ENCODE data around the gene USP40. TPM values are rescaled to one million over a fixed set of nuclear protein-coding genes. Genes with fewer than 3 reads are reported as not detected.

Gene USP40
- polyA plus RNA-seq, 2 of the 4 experiments (the other 2 are of a cell fraction), result 22.9 to 57.0 TPM

GRCh38 chr2:233556881-233557736, 9.5 kb downstream of the USP40 start (continued):
- TF ChIP-seq, protein P1, sequence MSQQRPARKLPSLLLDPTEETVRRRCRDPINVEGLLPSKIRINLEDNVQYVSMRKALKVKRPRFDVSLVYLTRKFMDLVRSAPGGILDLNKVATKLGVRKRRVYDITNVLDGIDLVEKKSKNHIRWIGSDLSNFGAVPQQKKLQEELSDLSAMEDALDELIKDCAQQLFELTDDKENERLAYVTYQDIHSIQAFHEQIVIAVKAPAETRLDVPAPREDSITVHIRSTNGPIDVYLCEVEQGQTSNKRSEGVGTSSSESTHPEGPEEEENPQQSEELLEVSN (IDR thresholded peaks at IDR 0.05; ENCODE audit: borderline replicate concordance, low read depth), result peak; percentile 16; the same call in 1 of the 2 replicates
- TF ChIP-seq JUN (IDR thresholded peaks at IDR 0.05), result peak in 1 of 2 experiments; percentile 76; a peak in 2 of 5 replicates
- no peak for TF ChIP-seq ZC3H11A (IDR thresholded peaks at IDR 0.05)
- TF ChIP-seq MAZ (IDR thresholded peaks at IDR 0.05; ENCODE audit: borderline replicate concordance, low read depth, low read length), result no peak
- TF ChIP-seq ZFP36 (IDR thresholded peaks at IDR 0.05; ENCODE audit: borderline replicate concordance, partially characterized antibody), result no peak
- no peak for TF ChIP-seq TP53 (CRISPR knock-in tag; IDR thresholded peaks at IDR 0.05)
- peak in 1 of 2 experiments; percentile 37; a peak in 1 of 4 replicates for TF ChIP-seq CEBPB (IDR thresholded peaks at IDR 0.05)
- no peak for TF ChIP-seq USF2 (IDR thresholded peaks at IDR 0.05)
- peak; percentile 99 for TF ChIP-seq MAFK (IDR thresholded peaks at IDR 0.05; ENCODE audit: partially characterized antibody)
- TF ChIP-seq GATA3 (IDR thresholded peaks at IDR 0.05; ENCODE audit: borderline replicate concordance), result peak; percentile 53
- peak; percentile 33; the same call in 1 of the 2 replicates for TF ChIP-seq FOXS1 (CRISPR knock-in tag; IDR thresholded peaks at IDR 0.05)
- no peak for TF ChIP-seq FOSL2 (IDR thresholded peaks at IDR 0.05)
- peak; percentile 75 for TF ChIP-seq FOSL2 (CRISPR knock-in tag; IDR thresholded peaks at IDR 0.05)
- no peak for TF ChIP-seq KDM1A (IDR thresholded peaks at IDR 0.05; ENCODE audit: low read depth)
- TF ChIP-seq FOSB (CRISPR knock-in tag; IDR thresholded peaks at IDR 0.05), result no peak
- TF ChIP-seq MYC (IDR thresholded peaks at IDR 0.05; ENCODE audit: borderline replicate concordance, low read length), result no peak
- TF ChIP-seq KDM5A (IDR thresholded peaks at IDR 0.05), result no peak
- no peak for TF ChIP-seq CBX8 (IDR thresholded peaks at IDR 0.05)
- TF ChIP-seq, protein P2, sequence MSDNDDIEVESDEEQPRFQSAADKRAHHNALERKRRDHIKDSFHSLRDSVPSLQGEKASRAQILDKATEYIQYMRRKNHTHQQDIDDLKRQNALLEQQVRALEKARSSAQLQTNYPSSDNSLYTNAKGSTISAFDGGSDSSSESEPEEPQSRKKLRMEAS (IDR thresholded peaks at IDR 0.05), result peak; percentile 44
- no peak for TF ChIP-seq BCL3 (IDR thresholded peaks at IDR 0.05)
- TF ChIP-seq HOXB5 (CRISPR knock-in tag; IDR thresholded peaks at IDR 0.05), result peak; percentile 70; the same call in 1 of the 2 replicates
- TF ChIP-seq RARB (CRISPR knock-in tag; IDR thresholded peaks at IDR 0.05), result no peak; the same call in 1 of the 2 replicates
- TF ChIP-seq POLR2AphosphoS2 (conservative IDR thresholded peaks at IDR 0.05; ENCODE audit: low read length), result no peak

DNA sequence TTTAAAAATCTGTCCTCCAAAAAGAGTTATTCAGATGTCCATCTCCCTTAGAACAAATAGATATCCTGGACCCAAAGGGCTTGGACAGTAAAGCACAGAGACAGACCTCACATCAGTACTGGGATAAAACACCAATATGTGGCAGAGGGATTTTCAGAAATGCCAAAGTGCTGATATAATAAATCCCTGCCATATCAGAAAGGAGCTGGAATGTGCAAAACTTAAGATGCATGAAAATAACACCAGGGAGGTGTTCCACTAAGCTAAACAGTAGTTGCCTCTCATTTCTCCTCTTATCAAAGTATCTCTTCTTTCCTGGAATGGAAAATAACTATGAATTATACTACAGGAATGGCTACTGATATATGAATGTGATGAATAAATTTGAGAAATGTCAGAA, 13.2 kb downstream of the USP40 start:
- H3K27ac ChIP-seq, result peak overlapping the region; percentile 86 to 94
- ATAC-seq, result no peak
- CTCF ChIA-PET, result interaction anchor here (1.1 to 1.4 kb wide), 2 partner anchors 13 to 279 kb away, joined by 3 read pairs; partner anchors contain the start of gene USP40
- H3K4me1 ChIP-seq, result peaks cover 67% of the 10 kb centered on the region
- no peaks in the 10 kb centered on the region for H3K9me3 ChIP-seq
- no peak for DNase-seq (ENCODE audit: low read depth in 1 of 2, low spot score in 1 of 2)
- POLR2A ChIA-PET, result no interaction called here
- FAIRE-seq, result peak; percentile 18
- no peak overlapping the region for H3K4me3 ChIP-seq
- no peak for TF ChIP-seq CHD4 (IDR thresholded peaks at IDR 0.05; ENCODE audit: borderline replicate concordance)
- TF ChIP-seq PHF8 (IDR thresholded peaks at IDR 0.05; ENCODE audit: borderline replicate concordance, low read depth), result no peak
- no peak for TF ChIP-seq RARB (CRISPR knock-in tag; IDR thresholded peaks at IDR 0.05)
- H3K4me2 ChIP-seq, result peak overlapping the region; percentile 11; the same call in 1 of the 3 replicates
